Erythroblast (primary cell): ENCODE results near the gene DRC1.

ENCODE experiments used
- GATA1 ChIP-seq: IDR thresholded peaks from 2 replicates; pipeline ENCODE4 v1.6.1; 2011; ENCODE audit warnings: low read depth, mild to moderate bottlenecking, control low read depth, low read length, moderate library complexity
- POLR2A ChIP-seq: IDR thresholded peaks from 2 replicates; pipeline ENCODE4 v1.6.1; 2011; ENCODE audit warnings: mild to moderate bottlenecking, low read length

DNA sequence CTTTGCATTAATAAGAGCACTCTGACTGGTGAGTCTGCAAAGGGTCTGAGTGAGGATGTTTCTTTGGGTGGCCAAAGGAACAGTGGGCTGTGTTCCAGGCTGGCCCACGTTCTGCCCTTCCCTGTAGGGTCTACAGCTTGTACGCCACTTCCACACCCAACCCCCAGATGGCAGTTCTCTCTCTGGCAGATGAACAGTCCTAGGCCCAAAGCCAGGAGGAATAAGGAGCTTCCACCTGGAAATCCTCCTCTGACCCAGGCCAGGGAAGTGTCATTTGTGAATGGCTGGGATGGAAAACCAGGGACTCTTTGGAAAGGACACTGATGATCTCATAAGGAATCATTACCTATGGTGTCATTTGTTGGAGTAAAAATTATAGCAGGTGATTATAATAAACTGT is 69.6 kb downstream of the DRC1 start:
- TF ChIP-seq POLR2A (no peak), GATA1 (no peak)
